CD4-positive, alpha-beta T cell treated with Interleukin-4 for 1 hour (primary cell): ENCODE results near the gene TCEANC2.

Experiments used
- DNase-seq, 2 donors: peaks; one replicate each; pipeline ENCODE4 v3.0.0-alpha.2; 2020 to 2022

TCEANC2 gene

DNA sequence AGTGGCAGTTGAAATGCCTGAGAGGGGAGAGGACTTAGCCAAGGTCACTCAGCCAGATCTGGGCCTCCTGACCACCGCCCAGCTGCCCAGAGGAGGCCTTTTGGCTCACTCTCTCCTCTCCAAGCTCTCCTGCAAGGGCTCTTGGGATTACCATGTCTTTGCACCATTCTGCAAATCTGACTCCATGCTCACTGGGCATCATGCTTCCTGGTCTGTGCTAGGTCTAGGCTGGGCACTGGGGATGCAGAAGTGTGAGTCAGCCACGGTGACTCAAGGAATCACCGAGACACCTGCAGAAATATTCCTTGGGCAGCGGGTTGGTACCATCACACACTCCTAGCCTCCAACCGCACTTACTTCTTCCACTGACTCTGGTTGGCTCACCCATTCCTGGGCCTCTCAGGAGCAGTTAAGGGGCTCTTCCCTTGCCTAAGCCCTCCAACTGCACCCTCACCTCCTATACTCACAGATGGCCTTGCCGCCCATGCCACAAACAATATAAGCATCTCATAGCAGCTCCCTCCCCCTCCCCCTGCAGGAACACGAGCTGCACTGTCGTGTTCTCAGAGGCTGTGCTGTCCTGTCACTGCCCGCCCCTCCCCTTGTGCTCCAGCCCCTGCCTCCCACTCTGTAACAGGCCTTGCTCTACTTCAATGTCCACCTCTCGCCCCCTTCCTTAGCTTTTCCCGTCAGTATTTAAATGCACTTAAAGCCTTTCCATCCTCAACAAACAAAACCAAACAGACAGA is 64.6 kb downstream of the TCEANC2 start:
- DNase-seq, result no peak

DNA sequence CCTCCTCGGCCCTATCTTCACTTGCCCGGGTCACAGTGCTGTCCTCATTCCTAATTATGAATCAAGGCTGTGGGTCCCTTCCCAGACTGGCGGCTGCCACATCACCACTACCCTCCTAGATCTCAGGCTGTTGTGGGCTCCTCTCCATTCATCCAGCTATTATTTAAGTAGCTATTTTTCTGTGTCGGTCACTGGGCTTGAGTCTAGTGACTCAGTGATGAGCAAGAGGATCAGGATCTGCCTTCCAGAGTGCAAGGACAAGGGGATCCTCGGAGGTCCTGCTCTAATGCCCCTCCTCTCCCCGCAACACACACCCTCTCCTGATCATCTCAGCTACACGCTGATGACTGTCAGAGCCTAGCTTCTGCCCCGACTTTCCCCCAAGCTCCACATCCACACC is 65.3 kb downstream of the TCEANC2 start:
- DNase-seq, result no peak

DNA sequence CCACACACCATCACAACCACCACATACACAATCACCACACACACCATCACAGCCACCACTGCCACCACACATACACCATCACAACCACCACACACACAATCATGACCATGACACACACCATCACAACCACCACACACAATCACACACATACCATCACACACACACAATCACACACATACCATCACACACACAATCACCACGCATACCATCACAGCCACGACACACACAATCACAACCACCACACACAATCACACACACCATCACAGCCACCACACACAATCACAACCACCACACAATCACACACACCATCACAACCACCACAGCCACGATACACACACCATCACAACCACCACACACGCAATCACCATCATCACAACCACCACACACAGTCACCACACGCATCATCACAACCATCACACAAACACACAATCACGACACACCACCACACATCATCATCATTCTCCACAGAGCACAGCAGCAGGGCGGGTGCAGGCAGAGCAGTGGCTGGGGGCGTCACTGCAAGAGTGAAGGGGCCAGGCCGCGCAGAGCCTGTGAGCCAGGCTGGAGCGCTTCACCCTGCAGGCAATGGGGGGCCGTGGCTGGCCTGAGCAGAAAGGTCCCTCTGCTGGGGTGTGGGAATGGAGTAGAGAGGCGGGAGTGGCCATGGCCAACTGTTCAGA is 66.8 kb downstream of the TCEANC2 start:
- DNase-seq, result no peak

DNA sequence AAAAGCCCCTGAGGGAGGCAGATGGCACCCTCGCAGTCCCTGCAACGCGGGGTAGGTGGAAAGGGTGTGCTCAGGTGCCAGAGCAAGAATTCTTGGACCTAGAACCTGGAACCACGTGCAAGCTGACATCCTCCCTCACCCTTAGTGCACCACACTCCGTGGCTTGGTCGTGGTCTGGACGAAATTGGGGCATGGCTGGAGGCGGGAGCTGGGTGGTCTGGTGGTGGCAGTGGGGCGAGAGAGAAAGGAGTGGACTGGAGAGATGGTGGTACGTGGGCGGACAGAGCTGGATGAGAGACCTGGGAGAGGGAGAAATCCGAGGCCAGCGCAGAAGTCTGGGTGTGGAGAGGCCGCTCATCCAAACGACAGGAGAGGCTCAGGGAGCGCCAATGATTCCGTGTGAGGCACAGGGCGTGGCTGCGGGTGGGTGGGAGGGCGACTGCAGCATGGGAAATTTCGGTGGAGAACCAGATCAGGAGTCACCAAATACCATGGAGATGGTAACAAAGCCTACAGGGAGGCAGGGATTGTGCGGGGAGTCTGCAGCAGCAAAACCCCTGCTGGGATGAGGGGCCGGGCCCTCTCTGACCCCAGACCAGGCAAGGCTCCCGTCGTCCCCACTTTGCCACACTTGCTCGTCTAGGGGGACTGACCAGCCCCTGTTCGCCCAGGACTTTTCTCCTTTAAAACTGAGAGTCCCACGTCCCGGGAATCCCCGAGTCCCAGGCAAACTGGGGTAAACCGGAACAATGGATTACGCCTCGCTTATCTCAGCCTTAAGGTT is 67.5 kb downstream of the TCEANC2 start:
- DNase-seq, result no peak

DNA sequence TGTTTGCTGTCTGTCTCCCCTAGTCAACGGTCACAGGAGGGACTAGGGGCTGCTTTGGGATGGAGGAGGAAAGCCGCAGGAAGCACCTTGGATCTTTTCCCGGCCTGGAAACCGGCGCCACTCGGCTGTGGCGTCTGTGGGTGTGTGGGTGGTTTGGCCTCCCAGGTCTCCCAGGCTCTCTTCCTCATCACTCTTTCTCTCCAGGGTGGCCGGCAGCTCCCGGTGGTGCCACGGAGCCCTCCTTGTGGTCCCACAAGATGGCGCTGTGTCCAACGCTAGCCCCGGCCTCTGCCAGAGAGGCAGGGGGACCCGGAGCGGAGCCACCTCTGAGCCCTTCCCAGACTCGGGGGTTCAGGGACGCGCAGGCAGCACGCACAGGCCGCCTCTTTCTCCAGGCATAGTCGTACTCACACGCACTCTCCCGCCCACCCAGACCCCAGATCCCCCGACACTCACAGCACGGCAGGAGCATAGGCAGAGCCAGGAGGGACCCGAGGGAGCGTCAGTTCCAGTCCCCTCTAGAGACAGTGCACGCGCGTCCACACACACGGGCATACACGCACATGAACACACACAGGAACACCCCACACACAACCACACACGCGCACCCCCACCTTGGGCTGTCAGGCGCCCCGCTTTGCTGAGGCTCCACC is 68.2 kb downstream of the TCEANC2 start:
- peak; percentile 59 to 63 for DNase-seq

DNA sequence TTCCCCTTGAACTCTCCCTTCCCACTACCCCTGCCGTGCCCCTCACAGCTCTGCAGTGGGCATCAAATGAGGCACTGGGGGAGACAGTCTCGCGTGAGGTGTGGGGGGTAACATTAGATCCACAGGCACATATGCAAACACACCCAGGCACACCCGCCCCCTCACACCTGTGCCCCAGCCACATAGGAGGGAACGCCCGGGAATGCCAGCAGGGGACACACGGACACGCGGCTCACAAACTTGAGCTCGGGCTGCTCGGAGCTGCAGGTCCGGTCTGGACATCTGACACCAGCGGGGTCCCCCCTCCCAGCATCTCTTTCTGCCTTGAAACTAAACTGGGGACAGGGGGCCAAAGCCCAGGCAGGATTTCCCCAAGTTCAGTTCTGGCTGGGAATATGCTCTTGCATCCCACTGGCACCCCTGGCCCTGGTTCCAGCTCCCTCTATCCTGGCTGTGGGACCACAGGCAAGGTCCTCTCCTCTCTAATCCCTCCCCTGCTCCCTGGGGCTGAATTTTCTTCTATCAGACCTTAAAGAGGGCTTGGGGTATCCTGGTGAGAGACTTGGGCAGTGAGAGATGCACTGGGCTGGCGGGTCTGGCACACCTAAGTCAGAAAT is 68.8 kb downstream of the TCEANC2 start:
- DNase-seq, result no peak

DNA sequence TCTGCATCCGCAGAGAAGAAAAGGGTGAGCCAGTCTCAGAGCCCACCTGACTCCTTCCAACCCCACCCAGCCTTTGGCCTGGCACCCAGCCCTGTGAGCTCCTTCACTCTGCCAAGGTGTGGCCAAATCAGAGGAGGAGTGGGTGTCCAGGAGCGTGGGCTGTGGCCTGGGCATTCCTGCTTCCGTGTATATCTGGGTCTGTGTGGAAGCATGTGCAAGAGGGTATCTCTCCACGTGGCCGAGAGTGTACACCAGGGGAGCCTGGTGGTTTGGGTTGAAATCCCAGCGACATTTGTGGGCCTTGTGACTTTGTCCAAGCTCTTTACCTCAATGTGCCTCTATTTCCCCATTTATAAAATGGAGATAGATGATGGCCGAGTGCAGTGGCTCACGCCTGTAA is 69.6 kb downstream of the TCEANC2 start:
- DNase-seq, result no peak

DNA sequence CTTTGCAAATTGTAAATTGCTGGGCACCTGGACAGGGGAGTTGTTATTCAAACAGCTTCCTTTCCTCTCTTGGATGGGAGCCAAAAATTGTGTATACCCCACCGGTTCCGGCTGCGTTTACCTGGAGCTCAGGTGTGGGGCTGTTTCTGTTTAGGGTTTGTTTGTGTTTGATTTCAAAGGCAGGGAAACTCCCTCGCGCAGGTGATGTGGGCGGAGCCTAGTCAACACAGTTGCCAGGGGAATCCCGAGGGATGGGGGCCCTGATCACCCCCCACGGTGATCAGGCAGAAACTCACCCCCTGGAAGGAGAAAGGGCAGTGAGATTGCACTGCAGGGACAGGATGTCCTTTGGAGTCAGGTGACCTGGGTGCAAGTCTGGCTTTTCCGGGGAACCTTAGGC is 71.1 kb downstream of the TCEANC2 start:
- DNase-seq, result no peak

DNA sequence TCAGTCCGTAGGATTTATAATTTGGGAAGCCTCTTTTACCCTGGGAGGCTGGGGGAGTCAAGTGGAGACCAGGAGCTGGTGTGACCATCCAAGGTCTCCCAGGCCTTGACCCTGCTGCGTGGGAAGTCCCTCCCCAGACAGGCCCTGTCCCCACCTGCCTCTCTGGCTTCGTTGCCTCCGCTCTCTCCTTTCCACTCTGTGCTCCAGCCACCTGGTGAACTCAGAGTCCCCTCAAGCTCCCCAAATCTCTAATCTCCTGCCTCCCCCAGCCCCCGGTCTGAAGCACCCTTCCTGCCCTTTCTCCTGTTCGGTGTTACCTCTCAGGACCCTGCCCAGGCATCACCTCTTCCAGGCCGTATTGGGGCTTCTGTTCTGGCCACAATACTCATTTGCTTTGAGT is 71.5 kb downstream of the TCEANC2 start:
- no peak for DNase-seq

DNA sequence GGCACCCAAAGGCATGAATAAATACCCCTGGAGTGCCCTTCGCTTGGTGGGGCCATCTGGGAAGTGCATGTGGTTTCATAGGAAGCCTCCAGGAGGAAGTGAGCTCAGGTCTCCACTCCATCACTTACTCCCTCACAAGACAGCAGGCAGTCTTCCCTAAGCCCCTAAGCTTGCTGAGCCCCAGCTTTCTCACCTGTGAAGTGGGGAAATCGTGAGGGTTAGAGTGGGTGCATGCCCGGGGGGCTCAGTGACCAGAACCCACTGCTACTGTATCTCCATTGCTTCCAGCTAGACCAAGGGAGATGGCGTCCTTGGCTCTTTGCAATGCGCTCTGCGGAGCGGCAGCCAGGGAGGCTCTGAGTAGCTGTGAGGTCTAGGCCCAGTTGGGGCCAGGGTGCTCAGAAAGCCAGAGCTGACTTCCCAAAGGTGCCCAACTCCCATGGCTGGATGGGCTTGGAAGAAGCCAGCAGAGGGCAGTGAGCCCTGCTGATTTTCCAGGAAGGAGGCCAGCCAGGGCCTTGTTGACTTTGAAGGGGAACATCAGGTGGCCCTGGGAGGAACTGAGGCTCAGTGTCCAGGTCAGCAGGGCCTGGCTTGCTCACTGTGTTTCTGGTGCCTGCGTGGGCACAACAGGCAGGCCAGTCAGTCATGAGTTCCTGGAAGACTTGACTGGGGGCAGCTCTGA is 72.1 kb downstream of the TCEANC2 start:
- DNase-seq, result no peak

DNA sequence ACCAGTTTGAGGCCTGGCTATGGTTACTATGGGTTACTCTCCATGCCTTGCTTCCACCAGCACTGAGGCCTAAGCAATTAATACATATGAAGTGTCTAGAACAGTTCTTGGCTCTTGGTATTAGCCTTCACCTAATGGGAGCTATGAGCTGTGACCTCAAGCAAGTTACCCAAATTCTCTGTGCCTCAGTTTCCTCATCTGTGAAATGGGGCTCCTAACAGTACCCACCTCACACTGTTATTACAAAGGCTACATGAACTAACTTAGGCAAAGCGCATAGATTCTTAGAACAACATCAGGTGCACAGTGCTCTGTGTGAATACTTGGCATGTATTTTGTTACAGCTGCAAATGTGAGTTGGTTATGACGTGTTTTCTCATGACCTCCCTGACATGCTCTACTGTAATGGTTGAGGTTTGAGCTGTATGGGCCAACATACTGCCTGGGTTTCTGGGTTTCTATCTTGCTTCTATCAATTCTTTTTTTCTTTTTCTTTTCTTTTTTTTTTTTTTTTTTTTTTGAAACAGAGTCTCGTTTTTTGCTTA is 72.9 kb downstream of the TCEANC2 start:
- DNase-seq, result no peak

DNA sequence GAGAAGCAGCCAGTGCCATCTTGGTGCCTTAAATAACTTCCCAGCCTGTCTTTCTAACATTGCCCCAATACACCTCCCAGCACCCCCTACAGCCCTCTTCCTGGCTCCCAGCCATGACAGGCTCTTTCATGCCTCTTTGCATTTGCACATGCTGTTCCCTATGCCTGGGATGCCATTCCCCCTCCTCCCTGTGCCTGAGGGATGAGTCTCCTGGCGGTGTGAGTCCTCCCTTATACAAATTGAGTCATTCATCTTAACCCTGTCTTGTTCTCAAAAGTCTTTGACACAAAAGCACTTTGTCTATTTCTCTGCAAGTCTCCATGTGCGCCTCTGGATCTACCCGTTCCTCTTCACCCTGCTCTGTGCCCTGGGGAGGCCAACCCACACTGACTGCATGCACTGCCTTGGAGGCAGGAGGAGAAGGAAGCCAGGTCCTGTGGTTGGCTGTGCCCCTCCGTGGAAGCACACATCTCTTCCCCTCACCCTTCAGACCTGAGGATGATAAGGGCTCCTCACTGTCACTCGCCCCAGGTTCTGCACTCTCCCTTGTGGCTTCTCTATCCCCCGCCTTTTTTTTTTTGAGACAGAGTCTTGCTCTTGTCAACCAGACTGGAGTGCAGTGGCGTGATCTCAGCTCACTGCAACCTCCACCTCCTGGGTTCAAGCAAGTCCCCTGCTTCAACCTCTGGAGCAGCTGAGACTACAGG is 74.3 kb downstream of the TCEANC2 start:
- DNase-seq, result no peak

DNA sequence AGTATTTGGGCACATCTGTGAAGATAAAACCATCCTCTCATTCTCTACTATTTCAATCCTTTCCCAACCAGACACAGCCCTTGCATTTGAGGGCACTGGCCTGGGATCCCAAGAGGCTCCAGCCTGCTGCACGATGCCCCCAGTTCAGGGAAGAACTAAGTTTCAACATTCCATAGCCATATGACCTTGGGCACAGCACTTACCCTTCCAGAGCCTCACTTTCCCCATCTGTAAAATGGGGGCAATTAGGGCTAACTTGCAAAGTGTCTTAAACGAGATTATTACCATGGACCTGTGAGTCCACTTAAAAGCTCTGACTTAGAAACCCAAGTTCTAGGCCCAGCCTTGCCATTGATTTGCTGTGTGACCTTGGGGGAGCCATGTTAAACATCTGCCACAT is 76.5 kb downstream of the TCEANC2 start:
- no peak for DNase-seq

DNA sequence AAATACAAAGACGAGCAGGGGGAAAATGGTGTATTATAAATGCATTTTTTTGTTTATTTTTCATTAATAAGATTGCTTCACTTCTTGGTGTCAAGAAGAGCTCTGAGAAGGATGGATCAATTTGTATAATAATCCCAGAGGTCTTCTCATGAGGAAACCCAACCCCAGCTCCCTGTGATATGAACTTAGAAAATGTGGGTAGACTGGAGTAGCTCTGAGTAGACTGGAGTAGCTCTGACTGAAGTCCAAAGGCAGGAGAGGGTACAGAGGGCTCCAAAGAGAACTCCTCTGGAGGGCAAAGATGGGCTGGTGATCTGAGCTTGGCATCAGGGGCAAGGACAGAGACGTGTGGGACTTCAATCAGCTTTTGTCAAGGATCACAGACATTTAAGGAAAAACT is 78.0 kb downstream of the TCEANC2 start:
- no peak for DNase-seq

DNA sequence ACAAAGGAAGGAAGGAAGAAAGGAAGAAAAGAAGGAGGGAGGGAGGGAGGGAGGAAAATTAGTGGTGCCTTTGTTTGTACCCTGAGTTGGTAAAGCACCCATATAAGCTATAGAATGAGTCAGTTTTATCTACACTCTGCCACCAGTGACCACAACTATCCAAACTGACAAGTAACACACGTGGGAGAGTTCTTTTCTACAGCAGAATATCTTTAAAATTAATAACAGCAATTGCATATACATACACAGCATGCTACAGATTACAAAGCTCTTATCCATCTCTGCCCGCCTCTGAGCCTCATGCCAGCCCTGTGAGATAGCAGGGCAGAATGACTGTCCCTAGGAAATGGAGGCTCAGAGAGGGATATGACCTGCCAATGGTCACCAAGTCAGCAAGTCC is 79.1 kb downstream of the TCEANC2 start:
- no peak for DNase-seq

DNA sequence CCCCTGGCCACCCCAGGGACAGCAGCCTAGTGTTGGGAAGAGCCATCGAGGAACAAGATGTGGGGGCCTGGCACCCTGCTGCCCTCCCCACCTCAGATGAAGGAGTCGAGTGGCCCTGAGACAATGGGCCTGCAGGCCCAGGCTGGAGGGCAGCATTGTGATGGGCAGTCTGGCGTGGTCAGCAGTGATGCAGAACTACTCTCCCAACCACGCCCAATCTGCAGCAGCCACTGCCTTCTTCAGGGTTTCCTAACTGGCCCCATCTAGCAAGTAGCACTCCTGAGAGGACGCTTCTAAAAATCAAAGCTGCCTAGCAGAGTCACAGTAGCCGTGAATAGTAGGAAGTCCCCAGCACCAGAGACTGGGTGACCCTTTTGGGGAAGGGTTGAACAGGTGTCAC is 80.9 kb downstream of the TCEANC2 start:
- no peak for DNase-seq

DNA sequence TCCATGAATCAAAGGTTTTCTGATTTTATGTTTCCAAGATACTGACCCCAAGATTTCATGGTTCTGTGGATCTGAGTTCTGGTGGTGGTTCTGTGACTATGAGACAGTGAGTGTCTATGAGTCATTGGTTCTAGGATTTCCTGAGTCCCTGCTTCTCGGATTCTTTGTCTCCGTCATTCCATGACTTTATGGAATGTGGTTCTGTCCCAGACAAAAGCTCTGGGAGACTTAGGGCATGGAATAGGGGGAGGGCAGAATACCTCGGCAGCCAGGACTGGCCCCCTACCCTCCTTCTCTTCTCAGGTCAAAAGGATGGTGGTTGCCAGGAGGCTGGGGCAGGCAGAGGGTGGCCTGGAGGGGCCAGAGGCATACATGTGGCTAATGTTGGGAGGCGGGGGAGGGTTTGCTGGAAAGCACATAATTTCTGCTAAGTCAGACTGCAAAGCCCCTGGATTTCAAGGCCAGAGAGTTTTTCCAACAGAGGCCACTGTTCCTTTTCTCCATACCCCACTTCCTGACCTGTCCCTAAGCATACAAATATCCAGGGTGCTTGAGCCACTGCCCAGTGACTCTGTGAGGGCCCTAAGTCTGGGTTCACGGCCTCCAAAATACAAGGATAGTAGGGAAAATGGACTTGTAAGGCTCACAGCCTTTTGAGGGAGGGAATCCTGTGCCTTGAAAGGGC is 82.2 kb downstream of the TCEANC2 start:
- no peak for DNase-seq

DNA sequence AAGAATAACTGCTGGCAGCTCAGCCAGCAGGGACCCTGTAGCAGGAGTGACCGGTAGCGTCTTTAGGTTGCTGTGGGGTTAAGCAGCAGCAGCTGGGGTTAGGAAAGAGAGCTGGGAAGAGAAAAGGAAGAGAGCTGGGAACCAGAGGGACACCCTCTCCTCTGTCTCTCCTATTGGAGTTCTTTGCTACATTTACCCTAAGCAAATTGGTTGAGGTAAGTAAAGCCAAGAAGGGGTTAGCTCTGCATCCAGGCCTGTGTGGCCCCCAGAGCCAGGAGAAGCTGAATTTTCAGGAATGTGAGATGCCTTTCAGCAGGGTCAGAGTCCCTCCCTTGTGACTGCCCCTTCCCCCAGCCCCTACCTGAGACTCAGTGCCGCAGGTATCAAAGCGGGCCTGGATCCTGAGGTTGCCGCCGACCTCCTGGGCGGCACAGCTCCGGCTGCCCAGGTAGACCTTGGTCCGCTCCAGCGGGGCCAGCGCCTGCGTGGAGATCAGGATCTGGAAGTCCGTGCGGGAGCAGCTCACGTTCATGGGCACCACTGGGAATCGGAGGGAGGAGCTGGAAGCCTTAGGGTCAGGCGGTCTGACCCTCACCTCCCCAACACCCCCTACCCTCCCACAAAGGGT is 83.0 kb downstream of the TCEANC2 start:
- no peak for DNase-seq

DNA sequence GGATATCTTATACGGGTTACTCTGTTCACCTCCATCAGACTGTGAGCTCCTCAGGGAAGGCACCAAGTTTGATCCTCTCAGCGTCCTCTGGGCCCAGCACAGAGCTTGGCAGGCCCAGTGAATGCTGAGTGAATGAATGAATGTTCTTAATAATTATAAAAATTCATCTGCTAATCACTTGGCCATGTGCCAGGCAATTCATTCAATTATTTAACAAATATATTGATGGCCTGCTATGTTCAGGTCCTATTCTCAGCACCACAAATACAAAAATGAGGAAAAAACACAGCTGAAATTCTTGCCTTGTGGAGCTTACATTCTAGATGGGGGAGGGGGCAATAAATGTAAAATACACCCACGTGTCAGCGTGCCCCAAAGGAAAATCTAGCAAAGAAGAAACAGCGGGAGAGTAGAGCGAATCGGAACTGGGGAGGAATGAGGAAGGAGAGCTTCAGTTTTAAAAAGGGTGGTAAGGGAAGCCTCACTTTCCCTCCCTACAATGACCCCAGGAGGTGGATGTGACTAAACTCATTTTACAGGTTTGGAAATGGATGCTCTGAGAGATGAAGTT is 83.6 kb downstream of the TCEANC2 start:
- DNase-seq, result no peak

DNA sequence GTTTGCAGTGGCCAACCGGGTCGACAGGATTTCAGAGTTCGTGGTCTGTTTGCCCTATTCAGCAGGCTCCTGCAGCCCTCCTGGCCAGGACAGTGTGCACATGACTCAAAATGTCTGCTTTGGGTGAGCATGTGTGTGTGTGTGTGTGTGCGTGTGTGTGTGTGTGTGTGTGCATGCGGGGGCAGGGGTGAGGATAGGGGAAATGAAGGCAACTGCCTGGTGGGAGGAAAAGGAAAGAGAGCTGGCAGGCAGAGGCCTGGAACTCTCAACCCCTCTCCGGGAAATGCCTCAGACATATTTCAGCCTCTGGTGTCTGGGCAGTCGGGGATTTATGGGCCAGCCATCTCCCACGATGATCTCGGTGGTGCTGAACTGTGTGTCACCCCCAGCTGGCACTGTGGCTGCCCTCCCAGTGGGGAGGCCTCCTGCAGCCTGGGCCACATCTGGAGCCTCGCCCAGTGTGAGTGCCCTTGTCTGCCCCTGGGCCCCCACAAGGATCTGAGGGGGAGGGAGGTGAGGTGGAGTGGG is 84.2 kb downstream of the TCEANC2 start:
- no peak for DNase-seq
